ENCODE results near the gene CHI3L2. TPM values are rescaled to one million over a fixed set of nuclear protein-coding genes. Genes with fewer than 3 reads are reported as not detected.

Gene CHI3L2
- total and polyA plus RNA-seq, 2 of the 13 experiments (the other 11 are each of a cell fraction or from before 2014, with no cell fraction given) = 0.46 to 1.7 TPM

- Histone ChIP-seq H3K27ac (ENCODE audit: extremely low read length, insufficient read depth, low read length) (no peak overlapping the region), H3K9ac (ENCODE audit: insufficient read depth, low read depth, low read length) (no peak overlapping the region), H3K9me3 (ENCODE audit: low read length) (no peaks in the 10 kb centered on the region), H4K20me1 (ENCODE audit: insufficient read depth, low read length) (no peaks in the 10 kb centered on the region), H3K4me3 (replicated peaks in 1 of 3; ENCODE audit: insufficient read depth in 1 of 3, low read depth in 2 of 3, low read length in 3 of 3) (no peak overlapping the region), H3K4me1 (ENCODE audit: insufficient read depth, low read length) (peaks cover 77% of the 10 kb centered on the region), H3K36me3 (replicated peaks in 1 of 2; ENCODE audit: control insufficient read depth in 1 of 2, insufficient read depth in 2 of 2, low read length in 2 of 2) (no peaks in the 10 kb centered on the region), H3K4me2 (ENCODE audit: low read depth, low read length) (no peak overlapping the region; the same call in 1 of the 2 replicates), H2AFZ (ENCODE audit: low read length) (no peak overlapping the region), H3K27me3 (ENCODE audit: control insufficient read depth in 1 of 2, insufficient read depth in 2 of 2, low read length in 2 of 2) (no peaks in the 10 kb centered on the region), H3K79me2 (ENCODE audit: insufficient read depth, low read length) (no peaks in the 10 kb centered on the region)
- WGBS (ENCODE audit: low lambda C conversion rate) = 95% methylated on average over 1 of the region's 1 CpG
- POLR2A ChIA-PET = no interaction called here
- DNase-seq (ENCODE audit: low spot score) (no peak), ATAC-seq (no peak), FAIRE-seq (no peak)
- in situ Hi-C loops (cut with HindIII; ENCODE audit: extremely low pct_ligation_motif_present, low pct_unique_long_range_greater_than_20kb) (no loop called here), intact Hi-C loops (cut with micrococcal nuclease; ENCODE audit: unreplicated experiment) (no loop called here)
- CTCF ChIA-PET (ENCODE audit: low intra/inter-chr PET ratio, low total read pairs) = no interaction called here
- BruUV-seq (replicated peaks) = no TSS peak
- TF ChIP-seq NPAS2 (CRISPR knock-in tag; IDR thresholded peaks at IDR 0.05; ENCODE audit: borderline replicate concordance) (no peak), MNT (IDR thresholded peaks at IDR 0.05) (no peak), ZNF501 (CRISPR knock-in tag; IDR thresholded peaks at IDR 0.05) (no peak), KDM5B (CRISPR knock-in tag; IDR thresholded peaks at IDR 0.05; ENCODE audit: borderline replicate concordance) (no peak), HIVEP1 (CRISPR knock-in tag; IDR thresholded peaks at IDR 0.05) (no peak), RBAK (CRISPR knock-in tag; IDR thresholded peaks at IDR 0.05) (no peak), NONO (IDR thresholded peaks at IDR 0.05) (no peak), NONO (CRISPR knock-in tag; conservative IDR thresholded peaks at IDR 0.05) (no peak), ZFP37 (CRISPR knock-in tag; IDR thresholded peaks at IDR 0.05; ENCODE audit: borderline replicate concordance) (no peak), ZNF607 (CRISPR knock-in tag; IDR thresholded peaks at IDR 0.05; ENCODE audit: borderline replicate concordance) (no peak), ZGPAT (CRISPR knock-in tag; IDR thresholded peaks at IDR 0.05) (no peak), NFKB2 (CRISPR knock-in tag; IDR thresholded peaks at IDR 0.05; ENCODE audit: borderline replicate concordance) (no peak), SNRNP70 (IDR thresholded peaks at IDR 0.05; ENCODE audit: low read depth, low read length) (no peak)
These were observed 25.2 kb upstream of the CHI3L2 start for GRCh38 chr1:111202366-111202706.

All from HepG2 (cell line).